SHP77 (cell line): ENCODE results near the gene CDAN1.
A peak's percentile ranks its signal among the peaks of the same experiment; 100 is the strongest.
"Not testable (repeated sequence)": the region's sequence is repeated elsewhere in the genome, so short reads cannot be mapped to it uniquely, and the experiment has no call there.

Experiments
- DNase-seq, 2 experiments: peaks; one replicate each; lab custom pipeline; 2025; lab: John Stamatoyannopoulos, UW

Gene CDAN1

DNA sequence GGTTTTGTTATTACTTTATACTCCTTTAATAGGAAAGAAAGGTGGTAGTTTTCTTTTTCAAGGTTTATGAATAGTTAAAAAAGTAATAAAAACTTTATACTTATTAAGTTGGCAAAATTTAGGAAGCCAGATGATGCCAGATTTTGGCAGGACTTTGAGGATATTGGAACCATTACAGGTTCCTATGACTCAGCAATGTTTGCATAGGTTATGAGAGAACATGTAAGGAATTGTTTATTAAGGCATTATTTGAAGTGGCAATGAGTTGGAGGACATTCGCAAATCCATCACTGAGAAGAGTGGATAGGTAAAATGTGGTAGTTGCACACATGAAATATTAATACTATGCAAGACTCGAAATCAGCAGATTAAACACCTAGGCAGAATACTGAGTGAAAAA, 29.9 kb downstream of the CDAN1 start:
- DNase-seq: no peak

DNA sequence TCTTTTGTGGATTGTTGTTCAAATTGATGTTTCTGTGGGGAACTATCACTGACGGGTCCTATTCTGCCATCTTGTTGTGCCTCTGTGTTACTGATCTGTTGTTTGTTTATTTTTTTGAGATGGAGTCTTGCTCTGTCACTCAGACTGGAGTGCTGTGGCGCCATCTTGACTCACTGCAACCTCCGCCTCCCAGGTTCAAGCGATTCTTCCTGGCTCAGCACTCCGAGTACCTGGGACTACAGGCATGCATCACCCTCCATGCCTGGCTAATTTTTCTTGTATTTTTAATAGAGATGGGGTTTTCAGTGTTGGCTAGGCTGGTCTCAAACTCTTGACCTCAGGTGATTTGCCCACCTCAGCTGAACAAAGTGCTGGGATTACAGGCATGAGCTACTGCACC, 31.6 kb downstream of the CDAN1 start:
- DNase-seq: no peak

DNA sequence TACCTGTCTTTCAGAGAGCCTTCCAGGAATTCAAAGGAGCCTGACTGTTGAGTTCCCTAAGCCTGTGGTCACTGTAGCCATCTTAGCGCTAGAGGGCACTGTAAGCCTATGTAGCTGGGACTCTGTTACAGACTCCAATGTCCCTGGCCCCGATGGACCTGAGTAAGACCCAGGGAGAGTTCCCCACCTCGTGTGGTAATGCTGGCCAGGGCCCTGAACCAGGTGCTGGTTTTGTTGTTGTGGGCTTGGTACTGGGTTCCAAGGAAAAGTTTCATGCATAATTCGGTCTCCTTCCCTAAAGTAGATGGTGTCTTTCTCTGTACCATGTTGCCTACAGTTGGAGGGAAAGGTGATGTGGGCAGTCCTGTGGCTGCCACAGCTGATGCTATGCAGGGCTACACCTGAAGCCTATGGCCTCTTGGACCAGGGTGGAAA, 32.4 kb downstream of the CDAN1 start:
- DNase-seq: peak; percentile 71 to 73

DNA sequence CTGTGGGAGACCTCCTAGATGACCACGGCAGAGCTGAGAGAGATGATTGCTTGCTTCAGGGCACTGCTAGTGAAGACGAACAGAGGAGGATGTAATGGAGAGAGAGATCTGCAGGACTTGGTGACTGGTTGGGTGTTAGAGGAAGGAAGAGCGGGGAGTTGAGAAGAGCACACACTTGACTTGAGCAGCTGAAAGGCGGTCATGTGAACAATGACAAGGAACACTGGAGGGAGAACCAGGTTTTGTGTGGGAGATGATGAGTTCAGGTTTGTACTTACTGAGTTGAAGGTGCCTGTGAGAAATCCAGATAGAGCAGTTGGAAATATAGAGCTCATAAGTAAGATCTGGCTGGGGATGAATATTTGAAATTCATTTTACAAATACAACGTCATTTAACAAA, 40.3 kb downstream of the CDAN1 start:
- no peak for DNase-seq

DNA sequence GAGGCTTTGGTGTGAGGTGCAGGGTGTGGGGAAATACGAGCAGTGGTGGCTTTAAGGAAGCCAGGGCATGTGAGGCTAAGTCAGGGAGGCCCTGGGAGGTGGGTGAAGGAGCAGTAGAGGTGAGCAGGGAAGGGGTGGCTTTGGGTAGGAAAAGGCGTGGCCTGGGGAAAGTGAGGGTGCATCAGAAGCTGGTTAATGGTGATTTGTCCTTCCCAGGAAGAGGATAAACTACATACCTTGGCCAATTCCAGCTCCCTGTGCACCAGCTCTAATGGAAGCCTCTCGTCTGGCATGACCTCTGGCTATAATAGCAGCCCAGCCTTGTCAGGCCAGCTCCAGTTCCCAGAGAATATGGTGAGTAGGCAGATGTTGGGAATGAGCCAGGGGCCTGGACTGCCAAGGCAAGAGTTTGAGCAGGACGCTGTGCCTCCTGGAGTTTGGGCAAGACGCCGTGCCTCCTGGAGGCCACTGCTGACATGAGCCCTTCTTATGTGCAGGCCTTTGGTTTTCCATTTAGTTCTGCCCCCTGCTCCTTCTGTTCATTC, 41.3 kb downstream of the CDAN1 start:
- DNase-seq: no peak

DNA sequence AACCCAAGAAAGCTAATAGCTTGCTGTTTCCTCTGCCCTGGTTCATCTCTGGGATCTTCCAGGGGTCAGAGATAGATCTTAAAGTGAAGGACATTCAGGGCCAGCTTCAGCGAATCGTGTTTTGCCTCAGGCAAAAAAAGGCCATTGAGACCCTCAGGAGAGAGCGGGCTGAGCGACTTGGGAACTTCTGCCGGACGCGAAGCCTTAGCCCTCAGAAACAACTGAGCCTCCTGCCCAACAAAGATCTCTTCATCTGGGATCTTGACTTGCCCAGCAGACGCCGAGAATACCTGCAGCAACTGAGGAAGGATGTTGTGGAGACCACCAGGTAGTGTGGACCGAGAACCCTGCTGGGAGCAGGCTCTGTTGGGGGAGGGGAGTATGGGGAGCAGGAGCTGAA, 42.5 kb downstream of the CDAN1 start:
- DNase-seq: no peak

DNA sequence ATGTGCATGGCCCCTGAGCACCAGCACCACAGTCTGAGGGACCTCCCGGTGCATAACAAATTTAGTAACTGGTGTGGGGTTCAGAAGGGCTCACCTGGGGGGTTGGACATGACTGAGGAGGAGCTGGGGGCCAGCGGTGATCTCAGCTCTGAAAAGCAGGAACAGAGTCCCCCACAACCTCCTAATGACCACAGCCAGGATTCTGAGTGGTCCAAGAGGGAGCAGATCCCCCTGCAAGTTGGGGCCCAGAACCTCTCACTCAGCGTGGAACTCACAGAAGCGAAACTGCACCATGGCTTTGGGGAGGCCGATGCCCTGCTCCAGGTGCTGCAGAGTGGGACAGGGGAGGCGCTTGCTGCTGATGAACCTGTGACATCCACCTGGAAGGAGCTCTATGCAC, 43.0 kb downstream of the CDAN1 start:
- no peak for DNase-seq

DNA sequence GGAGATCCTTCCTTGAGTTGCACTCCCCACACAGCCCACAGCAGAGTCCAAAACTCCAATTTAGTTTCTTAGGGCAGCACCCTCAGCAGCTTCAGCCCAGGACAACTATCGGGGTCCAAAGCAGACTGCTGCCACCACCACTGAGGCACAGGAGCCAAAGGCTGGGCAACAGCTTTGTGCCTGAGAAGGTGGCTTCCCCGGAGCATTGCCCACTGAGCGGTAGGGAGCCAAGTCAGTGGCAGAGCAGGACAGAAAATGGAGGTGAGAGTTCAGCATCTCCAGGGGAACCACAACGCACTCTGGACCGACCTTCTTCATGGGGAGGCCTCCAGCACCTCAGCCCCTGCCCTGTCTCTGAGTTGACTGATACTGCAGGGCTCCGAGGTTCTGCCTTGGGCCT, 43.4 kb downstream of the CDAN1 start:
- DNase-seq: no peak

DNA sequence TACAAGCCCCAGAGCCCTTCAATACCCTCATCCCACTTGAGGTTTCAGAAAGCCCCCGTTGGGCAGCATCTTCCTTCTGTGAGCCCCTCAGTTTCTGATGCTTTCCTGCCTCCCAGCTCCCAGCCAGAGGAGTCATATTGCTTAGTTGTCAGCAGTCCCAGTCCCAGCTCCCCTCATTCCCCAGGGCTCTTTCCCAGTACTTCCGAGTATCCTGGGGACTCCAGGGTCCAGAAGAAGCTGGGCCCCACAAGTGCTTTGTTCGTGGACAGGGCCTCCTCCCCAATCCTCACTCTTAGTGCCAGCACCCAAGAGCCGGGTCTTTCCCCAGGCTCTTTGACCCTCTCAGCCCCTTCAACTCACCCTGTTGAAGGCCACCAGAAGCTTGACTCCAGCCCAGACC, 43.9 kb downstream of the CDAN1 start:
- no peak for DNase-seq

DNA sequence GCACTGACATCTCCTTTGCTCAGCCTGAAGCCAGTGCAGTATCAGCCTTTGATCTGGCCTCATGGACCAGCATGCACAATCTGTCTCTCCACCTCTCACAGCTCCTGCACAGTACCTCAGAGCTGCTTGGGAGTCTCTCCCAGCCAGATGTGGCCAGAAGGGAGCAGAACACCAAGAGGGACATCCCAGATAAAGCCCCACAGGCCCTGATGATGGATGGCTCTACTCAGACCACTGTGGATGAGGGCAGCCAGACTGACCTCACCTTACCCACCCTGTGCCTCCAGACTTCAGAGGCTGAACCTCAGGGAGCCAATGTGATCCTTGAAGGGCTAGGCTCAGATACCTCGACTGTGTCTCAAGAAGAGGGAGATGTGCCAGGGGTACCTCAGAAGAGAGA, 44.4 kb downstream of the CDAN1 start:
- DNase-seq: no peak

DNA sequence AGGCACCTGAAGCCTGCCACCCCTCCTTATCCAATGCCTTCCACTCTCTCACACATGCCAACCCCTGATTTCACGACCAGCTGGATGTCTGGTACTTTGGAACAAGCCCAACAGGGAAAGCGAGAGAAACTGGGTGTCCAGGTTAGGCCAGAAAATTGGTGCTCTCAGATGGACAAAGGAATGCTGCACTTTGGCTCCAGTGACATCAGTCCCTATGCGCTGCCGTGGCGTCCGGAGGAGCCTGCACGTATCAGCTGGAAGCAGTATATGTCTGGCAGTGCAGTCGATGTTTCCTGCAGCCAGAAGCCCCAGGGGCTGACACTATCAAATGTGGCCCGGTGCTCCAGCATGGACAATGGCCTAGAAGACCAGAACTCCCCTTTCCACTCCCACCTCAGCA, 45.2 kb downstream of the CDAN1 start:
- no peak for DNase-seq

DNA sequence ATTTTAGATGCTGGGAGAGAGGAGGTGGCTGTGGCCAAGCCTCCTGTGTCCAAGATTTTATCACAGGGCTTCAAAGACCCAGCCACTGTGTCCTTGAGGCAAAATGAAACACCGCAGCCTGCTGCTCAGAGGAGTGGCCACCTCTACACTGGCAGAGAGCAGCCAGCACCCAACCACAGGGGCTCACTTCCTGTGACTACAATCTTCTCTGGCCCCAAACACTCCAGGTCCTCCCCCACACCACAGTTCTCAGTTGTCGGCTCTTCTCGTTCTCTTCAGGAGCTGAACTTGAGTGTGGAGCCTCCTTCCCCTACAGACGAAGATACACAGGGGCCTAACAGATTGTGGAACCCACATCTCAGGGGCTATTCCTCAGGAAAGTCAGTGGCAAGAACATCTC, 45.6 kb downstream of the CDAN1 start:
- DNase-seq: no peak

DNA sequence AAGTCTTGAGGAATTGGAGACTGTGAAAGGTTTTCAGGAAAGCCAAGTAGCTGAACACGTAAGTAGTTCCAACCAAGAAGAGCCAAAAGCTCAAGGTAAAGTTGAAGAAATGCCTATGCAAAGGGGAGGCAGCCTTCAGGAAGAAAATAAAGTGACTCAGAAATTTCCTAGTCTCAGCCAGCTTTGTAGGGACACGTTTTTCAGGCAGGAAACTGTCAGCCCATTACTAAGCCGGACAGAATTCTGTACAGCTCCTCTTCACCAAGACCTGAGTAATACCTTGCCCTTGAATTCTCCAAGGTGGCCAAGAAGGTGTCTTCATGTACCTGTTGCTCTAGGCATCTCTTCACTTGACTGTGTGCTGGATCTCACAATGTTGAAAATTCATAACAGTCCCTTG, 48.6 kb downstream of the CDAN1 start:
- no peak for DNase-seq

DNA sequence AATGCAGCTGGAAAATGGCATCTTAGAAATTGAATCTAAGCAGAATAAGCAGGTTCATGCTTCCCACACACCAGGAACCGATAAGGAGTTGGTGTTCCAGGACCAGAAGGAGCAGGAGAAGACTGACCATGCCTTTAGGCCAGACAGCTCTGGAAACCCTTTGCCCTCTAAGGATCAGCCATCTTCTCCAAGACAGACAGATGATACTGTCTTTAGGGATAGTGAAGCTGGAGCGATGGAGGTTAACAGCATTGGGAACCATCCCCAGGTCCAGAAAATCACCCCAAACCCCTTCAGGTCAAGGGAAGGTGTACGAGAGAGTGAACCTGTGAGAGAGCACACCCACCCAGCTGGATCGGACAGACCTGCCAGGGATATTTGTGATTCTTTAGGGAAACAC, 49.2 kb downstream of the CDAN1 start:
- DNase-seq: no peak

DNA sequence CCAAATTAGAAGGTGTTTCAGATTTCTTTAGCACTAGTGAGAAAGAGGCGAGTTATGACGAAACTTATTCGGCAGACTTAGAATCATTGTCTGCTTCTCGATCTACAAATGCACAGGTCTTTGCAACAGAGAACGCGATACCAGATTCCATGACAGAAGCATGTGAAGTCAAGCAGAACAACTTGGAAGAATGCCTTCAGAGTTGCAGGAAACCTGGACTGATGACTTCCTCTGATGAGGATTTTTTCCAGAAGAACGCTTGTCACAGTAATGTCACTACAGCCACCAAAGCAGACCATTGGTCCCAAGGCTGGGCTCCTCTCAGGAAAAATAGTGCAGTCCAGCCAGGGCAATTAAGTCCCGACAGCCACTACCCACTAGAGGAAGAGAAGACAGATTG, 50.6 kb downstream of the CDAN1 start:
- DNase-seq: no peak

DNA sequence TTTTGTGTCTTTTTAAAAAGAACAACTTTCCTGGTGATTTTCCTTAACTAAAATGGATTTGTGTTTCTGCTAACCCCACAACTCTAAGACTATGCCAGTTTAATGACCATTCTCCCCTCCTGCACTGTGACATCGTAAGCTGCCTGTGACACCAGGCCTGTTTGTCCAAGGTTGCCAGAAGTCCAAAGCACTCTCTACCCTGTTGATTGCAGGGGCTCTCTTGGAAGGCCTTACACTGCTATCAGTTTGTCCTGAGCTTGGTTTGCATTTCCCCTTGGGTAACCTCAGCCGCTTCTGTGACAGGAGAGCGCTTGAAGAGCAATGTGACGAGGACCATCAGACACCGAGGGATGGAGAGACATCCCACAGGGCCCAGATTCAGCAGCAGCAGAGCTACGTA, 55.8 kb downstream of the CDAN1 start:
- DNase-seq: no peak

DNA sequence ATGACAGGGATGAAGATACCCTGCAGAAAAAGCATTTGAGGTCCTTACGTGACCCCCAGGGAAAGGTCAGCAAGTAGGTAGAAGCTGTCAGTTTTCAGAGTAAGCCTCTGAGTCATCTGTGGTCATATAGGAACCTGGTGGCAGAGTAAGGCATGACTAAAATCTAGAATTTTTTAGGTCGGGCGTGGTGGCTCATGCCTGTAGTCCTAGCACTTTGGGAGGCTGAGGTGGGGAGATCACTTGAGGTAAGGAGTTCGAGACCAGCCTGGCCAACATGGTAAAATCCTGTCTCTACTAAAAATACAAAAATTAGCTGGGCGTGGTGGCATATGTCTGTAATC, 56.8 kb downstream of the CDAN1 start:
- DNase-seq: not testable (repeated sequence)

DNA sequence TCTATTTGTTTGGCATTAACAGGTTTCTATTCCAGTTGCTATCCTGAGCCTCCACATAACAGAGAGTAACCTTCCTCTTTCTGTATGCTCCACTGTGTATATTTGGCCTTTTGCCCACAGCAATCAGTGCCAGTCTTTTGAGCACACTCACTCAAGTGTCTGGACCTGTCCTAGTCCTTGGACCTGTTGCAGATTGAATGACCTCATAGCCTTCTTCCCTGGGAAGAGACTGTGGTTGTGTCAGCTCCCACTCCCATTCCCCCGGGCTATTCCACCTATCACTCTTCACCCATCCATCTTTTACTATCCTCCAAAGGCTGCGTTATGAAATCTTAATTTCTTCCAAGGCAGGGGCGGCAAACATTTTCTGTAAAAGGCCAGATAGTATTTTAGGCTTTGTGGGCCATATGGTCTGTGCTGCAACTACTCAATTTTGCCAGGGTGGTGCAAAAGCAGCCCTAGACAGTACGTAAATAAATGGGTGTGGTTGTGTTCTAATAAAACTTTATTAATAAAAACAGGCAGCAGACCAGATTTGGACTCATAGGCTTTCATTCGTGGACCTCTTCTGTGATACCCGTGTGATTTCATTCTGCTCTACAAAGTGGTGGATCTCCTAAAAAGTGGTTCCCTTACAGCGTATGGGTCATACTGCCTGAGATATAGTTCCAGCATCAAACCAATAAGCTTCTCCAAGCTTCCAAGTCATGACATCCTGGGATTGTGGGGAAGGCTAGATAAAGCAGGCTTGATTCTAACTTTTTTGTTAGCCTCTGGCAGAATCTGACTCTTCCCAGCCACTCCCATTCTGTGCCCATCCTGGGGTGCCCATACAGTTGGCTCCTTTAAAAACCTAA, 57.4 kb downstream of the CDAN1 start:
- DNase-seq: no peak

DNA sequence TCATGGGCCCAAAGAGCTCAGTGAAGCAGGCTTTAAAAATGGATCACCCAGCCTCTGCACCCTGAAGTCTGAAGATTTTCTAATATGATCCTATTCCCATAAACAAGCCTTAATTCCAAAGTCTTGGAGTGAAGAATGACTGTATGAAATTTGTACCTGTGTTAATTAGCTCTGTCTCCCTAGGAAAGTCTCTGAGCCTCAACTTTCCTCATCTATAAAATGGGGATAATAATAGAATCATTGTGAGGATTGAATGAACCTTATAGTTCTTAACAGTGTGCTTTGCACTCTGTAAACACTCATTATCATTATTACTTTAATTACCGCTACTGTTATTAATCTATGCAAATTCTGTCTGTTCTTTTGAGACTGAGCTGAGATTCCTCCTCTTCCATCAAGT, 61.9 kb downstream of the CDAN1 start:
- DNase-seq: no peak

DNA sequence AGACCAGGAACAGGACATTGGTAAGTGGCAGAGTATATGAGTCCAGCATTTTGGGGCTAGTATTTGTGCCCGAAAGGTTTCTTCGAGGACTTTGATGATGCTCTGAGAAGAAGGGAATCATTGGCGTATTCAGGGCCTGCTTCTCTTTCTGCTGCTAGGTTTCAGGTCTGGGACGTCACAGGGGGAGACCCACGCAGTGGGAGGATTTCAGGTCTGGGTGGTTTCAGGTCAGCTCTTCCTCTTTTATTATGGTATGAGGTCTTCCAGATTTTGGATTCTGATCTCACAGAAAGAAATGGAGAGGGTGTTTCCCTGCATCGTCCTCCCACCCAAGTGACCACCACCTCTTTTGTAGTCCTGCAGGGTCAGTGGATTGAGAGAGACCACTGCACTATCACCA, 62.5 kb downstream of the CDAN1 start:
- no peak for DNase-seq
